KOPT-K1 (cell line): ENCODE data around the gene MXRA7.
"Not testable (repeated sequence)": the region's sequence is repeated elsewhere in the genome, so short reads cannot be mapped to it uniquely, and the experiment has no call there.

Experiments used
- H3K27ac ChIP-seq: fragments of 200-600 bp; sonication (generic); 2 replicates; pipeline ENCODE4 v1.5.1; 2016; ENCODE audit warnings: antibody characterized with exemption, mild to moderate bottlenecking, low read depth, low read length; ENCODE audit not compliant: poor library complexity, severe bottlenecking
- H3K36me3 ChIP-seq: fragments of 200-600 bp; sonication (generic); 2 replicates; pipeline ENCODE4 v1.5.1; 2017; ENCODE audit warnings: antibody characterized with exemption, mild to moderate bottlenecking, low read length, moderate library complexity; ENCODE audit not compliant: insufficient read depth
- H3K9me3 ChIP-seq: fragments of 200-600 bp; sonication (generic); 2 replicates; pipeline ENCODE4 v1.5.1; 2017; ENCODE audit warnings: antibody characterized with exemption, low read length, mild to moderate bottlenecking; ENCODE audit not compliant: insufficient read depth, poor library complexity, severe bottlenecking

The MXRA7 gene

DNA sequence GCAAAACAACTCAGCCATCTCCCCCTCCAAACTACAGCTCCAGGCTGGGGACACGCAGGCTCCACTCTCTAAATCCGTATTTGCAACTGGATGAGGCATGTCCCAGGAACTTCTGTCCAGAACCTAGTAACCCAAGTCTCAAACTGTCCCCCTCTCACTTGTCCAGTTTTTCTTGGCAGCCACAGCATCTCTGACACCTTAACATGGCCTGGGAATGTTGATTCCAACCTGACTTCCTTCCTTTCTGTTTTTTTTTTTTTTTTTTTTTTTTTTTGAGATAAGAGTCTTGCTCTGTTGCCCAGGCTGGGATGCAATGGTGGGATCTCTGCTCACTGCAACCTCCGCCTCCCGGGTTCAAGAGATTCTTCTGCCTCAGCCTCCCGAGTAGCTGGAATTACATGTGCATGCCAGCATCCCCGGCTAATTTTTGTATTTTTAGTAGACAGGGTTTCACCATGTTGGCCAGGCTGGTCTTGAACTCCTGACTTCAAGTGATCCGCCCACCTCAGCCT, 12.2 kb downstream of the MXRA7 start:
- H3K36me3 ChIP-seq, H3K9me3 ChIP-seq, H3K27ac ChIP-seq: not testable (repeated sequence)

DNA sequence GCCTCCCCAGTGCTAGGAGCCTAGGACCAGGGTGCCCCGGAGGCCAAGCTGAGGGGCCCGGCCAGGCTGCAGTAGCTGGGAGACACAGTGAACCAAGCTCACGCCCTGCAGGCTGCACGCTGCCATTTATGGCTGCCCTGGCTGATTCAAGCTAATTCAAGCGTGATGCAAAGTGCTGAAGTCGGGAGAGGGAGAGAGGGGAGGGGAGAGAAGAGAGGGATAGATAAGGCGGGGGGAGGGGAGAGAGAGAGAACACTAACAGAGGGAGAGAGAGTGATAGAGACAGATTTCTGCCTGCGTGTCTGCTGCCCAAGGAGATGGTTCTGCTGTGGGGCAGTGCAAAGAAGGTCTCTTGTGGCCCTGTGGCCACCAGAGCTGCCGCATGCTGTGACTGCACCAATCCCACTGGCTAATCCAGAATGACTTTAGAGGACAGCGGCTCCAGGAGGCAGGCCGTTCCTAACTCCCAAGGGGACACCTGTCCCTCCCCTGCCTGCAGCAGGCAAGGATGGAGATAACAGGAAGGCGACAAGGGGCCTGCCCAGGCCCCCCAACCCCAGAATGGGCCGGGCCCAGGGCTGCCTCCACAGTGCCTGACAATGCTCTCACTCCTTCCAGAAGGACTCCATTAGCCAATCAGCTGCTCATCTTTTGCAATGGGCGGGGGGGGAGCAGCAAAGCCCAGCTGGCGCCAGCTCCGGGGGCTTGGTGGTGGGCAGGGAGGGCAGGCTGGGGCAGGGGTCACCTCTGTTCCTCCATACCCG, 12.9 kb downstream of the MXRA7 start:
- no peaks in the 10 kb centered on the region for H3K36me3 ChIP-seq
- no peak overlapping the region for H3K27ac ChIP-seq
- H3K9me3 ChIP-seq, result no peaks in the 10 kb centered on the region

DNA sequence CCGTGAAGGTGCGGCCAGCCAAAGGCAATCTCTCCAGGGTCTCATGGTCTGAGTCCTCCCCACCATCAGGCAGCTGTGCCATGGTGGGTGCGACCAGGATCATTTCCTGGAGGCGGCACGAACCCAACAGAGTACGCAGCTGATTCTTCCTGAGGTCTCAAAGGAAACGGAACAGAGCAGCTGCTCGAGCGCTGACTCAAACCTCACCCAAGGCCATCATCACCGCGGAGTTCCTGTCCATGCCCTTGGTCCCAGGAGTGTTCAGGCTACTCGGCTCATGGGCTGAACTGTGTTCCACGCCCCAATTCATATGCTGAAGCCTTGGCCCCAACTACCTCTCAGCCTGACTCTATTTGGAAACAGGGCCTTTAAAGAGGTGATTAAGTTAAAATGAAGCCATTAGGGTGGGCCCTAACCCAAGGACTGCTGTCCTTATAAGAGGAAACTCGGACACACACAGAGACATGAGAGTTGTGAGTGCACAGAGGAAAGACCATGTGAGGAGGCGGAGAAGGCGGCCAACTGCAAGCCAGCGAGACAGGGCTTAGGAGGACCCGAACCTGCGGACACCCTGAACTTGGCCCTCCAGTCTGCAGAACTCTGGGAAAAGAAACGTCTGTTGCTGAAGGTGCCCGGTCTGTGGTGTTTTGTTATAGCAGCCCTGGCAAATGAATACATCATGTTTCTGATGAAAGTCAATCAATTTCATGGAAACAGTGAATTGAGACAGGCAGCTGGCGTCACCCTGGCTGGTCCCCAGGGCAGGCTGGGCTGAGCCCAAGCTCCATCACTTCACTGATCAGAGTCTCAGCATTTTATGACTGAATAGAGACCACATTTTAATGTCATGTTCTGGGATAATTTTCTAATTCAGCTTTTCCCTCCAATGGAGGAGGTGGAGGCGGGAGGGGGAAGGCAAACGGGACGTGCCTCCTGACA, 13.7 kb downstream of the MXRA7 start:
- no peaks in the 10 kb centered on the region for H3K36me3 ChIP-seq
- no peaks in the 10 kb centered on the region for H3K9me3 ChIP-seq
- H3K27ac ChIP-seq, result no peak overlapping the region

DNA sequence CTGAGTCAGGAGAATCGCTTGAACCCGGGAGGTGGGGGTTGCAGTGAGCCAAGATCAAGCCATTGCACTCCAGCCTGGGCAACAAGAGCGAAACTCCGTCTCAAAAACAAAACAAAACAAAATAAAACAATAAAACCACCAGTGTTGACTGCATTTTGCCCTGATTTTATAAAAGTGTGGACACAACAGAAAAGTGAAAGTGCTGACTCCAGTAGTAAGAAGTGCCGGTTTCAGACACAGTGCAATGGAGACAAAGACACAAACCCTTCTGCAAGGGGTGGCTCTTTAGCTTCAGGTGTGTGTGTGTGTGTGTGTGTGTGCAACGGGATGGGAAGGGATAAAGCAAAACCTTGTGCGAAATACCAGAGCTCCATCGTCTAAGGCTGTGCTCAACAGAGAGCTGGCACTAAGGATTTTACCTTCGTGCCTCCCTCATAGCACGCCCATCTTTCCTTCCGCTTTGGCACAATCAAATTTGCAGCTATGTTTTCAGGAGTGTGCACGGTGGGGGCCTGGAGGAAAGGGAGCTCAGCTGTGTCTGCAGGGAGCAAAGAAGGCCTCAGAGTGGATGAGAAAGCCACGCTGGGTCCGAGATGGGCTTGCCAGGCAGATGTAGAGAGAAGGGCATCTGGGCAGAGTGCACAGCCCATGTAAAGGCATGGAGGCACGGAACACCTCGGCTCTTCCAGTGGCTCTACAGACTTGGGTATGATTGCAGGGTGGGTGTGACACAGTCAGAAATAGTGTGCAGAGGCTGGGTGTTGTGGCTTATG, 15.5 kb downstream of the MXRA7 start:
- Histone ChIP-seq H3K27ac (no peak overlapping the region), H3K9me3 (no peaks in the 10 kb centered on the region), H3K36me3 (no peaks in the 10 kb centered on the region)

DNA sequence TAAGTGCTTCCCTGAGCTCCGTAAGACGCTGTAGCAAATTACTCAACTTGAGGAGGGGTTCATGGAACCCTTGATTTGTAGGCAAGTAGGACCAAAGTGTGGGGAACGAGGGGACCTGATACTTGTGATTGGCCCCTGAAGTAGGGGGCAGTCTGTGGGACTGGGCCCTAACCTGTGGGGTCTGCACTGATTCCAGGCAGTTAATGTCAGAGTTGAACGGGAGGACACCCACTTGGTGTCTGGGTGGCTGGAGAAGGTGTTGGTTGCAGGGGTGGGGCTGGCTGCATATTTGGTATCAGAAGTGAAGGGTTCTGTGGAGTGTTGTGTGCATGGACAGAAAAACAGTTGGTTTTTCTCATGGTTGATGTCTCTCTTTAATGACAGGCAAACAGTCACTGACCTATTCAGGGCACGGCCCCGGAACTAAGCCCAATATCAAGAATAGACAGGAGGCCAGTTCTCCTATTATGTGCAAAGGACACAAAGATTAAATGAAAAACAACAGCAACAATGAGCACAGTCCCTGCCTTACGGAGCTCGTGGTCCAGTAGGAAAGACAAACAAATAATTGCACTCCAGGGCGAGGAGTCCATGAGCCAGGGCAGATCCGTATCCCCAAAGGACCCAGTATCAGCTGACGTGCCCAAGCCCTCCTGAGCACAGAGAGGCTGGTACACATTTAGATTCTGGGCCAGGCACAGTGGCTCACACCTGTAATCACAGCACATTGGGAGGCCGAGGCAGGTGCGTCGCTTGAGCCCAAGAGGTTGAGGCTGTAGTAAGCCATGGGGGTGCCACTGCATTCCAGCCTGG, 19.2 kb downstream of the MXRA7 start:
- no peak overlapping the region for H3K27ac ChIP-seq
- no peaks in the 10 kb centered on the region for H3K36me3 ChIP-seq
- no peaks in the 10 kb centered on the region for H3K9me3 ChIP-seq

DNA sequence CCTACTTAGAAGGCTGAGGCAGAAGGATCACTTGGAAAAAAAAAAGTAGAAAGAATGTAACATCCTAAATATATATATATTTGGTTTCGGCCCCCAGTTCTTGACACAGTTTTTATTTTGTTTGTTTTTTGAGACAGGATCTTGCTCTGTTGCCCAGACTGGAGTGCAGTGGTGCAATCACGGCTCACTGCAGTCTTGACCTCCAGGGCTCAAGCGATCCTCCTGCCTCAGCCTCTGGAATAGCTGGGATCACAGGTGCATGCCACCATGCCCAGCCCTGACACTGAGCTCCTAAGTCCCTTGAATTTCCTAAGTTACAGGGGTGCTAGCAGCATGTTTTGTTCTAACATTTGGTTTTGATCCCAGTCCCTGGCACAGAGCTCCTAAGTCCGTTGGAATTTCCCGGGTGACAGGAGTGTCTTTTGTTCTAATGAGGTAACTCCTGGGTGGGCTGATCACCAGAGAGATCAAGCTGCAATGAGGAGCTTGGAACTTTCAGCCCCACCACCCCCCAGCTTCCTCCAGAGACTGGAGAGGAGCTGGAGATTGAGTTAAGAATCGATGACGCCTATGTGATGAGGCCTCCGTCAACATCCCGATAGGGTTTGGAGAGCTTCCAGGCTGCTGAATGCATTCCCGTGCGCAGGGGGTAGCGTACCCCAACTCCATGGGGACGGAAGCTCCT, 20.0 kb downstream of the MXRA7 start:
- Histone ChIP-seq H3K27ac (no peak overlapping the region), H3K9me3 (no peaks in the 10 kb centered on the region), H3K36me3 (no peaks in the 10 kb centered on the region)

DNA sequence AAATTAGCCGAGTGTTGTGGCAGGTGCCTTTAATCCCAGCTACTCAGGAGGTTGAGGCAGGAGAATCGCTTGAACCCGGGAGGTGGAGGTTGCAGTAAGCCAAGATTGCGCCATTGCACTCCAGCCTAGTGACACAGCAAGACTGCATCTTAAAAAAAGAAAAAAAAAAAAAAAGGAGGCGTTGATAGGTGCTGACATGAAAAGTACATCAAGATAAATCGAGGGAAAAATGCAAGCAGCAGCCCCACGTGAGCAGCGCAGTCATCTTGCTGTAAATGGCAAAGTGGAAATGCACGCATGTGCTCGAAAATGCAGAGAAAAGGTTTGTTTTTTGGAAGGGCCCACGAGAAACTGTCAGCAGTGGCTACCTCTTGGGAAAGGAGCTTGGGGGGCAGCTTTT, 20.9 kb downstream of the MXRA7 start:
- no peak overlapping the region for H3K27ac ChIP-seq
- no peaks in the 10 kb centered on the region for H3K9me3 ChIP-seq
- no peaks in the 10 kb centered on the region for H3K36me3 ChIP-seq

DNA sequence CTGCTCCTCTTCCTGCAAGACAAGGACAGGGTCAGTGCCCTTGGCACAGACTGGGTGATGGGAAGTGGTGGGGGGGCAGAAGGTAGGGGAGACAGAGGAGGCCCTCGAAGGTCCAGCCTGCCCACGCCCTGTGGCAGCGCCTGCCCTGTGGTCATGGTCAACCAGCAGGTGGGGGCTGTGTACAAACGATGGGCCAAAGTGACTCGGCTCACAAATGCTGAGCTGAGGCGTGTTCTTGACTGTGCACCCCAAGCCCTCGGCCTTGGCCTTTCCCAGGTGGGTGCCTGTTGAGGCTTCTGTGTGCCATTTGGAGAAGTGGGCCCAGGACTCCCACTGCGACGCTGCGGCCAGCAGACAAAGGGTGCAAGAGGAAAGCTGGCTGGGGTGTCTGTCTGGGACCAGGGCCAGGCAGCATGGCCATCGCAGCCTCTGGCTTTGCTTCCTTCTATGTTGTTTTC, 22.6 kb downstream of the MXRA7 start:
- Histone ChIP-seq H3K27ac (no peak overlapping the region), H3K9me3 (no peaks in the 10 kb centered on the region), H3K36me3 (no peaks in the 10 kb centered on the region)

DNA sequence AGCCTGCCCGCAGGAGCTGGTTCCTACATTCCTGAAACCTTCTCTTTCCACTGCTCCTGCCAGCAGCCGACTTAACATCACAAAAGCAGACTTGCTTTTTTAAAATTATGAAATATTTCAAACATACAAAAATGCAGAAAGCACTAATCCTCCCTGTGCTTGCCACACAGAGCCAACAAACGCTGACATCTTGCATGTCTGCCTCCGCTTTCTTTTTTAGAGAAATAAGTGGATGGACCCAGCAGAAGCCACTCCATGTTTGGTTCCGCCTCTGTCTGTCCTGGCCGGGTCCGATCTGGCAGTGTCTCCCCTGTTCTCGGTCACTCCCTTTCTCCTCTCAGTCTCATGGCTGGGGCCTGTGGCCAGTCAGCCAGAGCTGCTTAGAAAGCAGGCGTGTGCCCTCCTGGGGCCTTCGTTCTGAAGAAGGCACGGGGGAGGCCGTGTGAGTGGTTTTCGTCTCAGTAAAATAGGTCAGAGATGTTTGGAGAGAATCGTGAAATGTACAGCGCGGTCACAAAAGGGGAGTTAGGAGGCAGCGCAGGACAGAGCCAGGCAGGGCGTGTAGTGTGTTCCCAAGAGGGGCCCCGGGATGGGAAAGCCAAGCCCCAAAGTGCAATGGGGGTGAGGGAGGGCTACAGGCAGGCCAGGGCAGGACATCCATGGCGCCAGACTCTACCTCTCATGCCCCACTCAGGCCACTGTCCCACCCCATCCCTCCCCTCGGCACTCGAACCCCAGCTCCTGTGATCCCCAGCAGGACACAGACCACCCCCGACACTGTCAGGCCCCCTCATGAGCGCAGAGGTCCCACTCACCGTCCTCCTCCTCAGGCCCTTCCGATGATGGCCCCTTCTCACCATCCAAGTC, 23.2 kb downstream of the MXRA7 start:
- H3K36me3 ChIP-seq, result no peaks in the 10 kb centered on the region
- H3K9me3 ChIP-seq, result no peaks in the 10 kb centered on the region
- H3K27ac ChIP-seq, result no peak overlapping the region

DNA sequence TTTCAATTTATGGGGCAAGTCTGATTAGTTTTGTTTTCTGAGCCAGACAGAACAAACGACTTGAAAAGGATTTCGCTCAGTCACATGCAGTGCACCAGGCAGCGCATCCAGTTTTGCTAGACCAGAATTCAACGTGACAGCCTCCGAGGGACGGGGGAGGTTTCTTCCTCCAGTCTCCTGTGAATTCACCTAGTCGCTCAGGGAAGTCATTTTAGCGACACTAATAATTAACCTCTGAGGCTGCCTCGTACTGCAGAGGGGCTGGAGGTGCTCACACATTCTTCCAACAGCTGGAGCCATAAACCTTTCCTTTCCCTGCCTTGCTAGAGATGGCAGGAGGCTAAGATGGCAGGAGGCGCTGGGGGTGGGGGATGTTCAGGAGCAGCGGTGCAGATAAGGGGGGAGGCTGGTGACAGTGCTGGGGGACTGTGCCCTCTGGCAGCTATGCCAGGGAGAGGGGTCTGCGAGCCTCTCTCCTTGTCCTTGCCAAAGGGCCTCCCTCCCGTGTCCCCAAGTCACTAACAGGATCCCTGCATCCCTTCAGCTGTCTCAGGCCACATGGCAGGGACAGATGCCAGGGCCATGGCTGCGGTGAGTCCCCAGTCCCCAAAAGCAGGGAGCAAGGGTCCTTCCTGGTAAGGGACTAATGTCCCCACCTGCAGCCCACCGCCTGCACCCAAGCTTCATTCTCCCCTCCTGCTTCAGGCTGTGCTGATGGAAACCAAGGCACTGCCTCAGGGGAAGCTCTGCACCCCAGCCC, 24.0 kb downstream of the MXRA7 start:
- Histone ChIP-seq H3K9me3 (no peaks in the 10 kb centered on the region), H3K36me3 (no peaks in the 10 kb centered on the region), H3K27ac (no peak overlapping the region)

DNA sequence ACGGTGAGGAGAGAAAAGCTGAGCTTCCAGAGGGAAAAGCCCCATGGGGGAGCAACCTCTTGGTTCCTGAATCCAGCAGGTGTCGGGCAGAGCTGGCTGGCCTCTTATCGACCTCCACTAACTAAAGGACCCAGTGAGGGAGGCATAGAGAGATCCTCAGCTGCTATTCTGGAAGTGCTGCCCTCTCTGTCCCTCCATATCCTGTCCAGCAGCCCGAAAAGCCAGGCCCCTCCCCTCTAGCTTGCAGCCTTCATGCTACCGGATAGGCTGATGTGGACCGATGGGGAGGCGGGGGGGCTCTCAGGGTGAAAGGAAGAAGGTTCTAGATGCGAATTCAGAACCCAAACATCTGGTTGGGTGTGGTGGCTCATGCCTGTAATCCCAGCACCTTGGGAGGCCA, 24.9 kb downstream of the MXRA7 start:
- Histone ChIP-seq H3K9me3 (no peaks in the 10 kb centered on the region), H3K27ac (no peak overlapping the region), H3K36me3 (no peaks in the 10 kb centered on the region)

DNA sequence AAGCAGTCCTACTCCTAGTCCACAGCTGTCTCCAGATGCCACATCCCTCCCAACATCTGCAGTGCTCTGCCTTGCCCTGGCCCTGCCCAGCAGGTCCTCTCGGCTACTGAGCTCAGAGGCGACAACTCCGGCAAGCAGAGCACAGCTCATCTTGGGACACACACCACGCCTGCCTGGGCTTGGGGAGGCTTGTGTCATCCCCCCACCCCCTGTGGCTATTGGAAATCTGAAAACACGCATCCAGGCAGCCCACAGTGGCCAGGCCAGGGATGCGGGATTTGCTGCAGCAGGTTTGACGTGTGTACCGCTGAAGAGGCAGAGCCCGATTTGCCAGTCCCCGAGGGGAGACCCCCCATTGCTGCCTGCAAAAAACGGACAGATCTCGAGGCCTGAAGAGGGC, 25.4 kb downstream of the MXRA7 start:
- no peak overlapping the region for H3K27ac ChIP-seq

More for the DNA sequence above, 25.4 kb downstream of the MXRA7 start:
- Histone ChIP-seq H3K36me3 (no peaks in the 10 kb centered on the region), H3K9me3 (no peaks in the 10 kb centered on the region)
